Neural cell (in vitro differentiated cells): Measurements from ENCODE around the gene TCF4. TPM values are rescaled to one million over a fixed set of nuclear protein-coding genes. Genes with fewer than 3 reads are reported as not detected.

ENCODE experiments used
- H2AFZ ChIP-seq: fragments of 200-600, 300-800 bp; sonication (generic), shearing (Covaris generic); 2 replicates; pipeline ENCODE4 v1.6.0; 2014; ENCODE audit warnings: low read depth, mild to moderate bottlenecking, antibody characterized with exemption, low read length, moderate library complexity
- H3F3A ChIP-seq: fragments of 200-600 bp; shearing (Covaris generic); 2 replicates; pipeline ENCODE4 v1.6.1; 2016; ENCODE audit warnings: mild to moderate bottlenecking, moderate library complexity, mixed read lengths, antibody characterized with exemption, low read length; ENCODE audit not compliant: insufficient read depth, poor library complexity, severe bottlenecking
- H3K27ac ChIP-seq: fragments of 200-600, 300-800 bp; sonication (generic), shearing (Covaris generic); 2 replicates; pipeline ENCODE4 v1.5.1; 2014; ENCODE audit warnings: mild to moderate bottlenecking, low read length, moderate library complexity
- H3K27me3 ChIP-seq: fragments of 300-800, 200-600 bp; sonication (generic), shearing (Covaris generic); 2 replicates; pipeline ENCODE4 v1.6.0; 2014; ENCODE audit warnings: mild to moderate bottlenecking, low read depth, low read length, moderate library complexity; ENCODE audit not compliant: insufficient read depth
- H3K36me3 ChIP-seq: fragments of 300-800, 200-600 bp; sonication (generic), shearing (Covaris generic); 2 replicates; pipeline ENCODE4 v1.5.1; 2014; ENCODE audit warnings: mild to moderate bottlenecking, antibody characterized with exemption, low read length, moderate library complexity; ENCODE audit not compliant: insufficient read depth
- H3K4me2 ChIP-seq: fragments of 300-800, 200-600 bp; sonication (generic), shearing (Covaris generic); 2 replicates; pipeline ENCODE4 v1.6.0; 2014; ENCODE audit warnings: mild to moderate bottlenecking, low read length
- H3K4me3 ChIP-seq: fragments of 300-800, 200-600 bp; sonication (generic), shearing (Covaris generic); 2 replicates; pipeline ENCODE4 v1.5.1; 2014; ENCODE audit warnings: mild to moderate bottlenecking, low read length, moderate library complexity
- H3K79me2 ChIP-seq: fragments of 200-600 bp; shearing (Covaris generic); replicated peaks from 2 replicates; pipeline ENCODE4 v1.6.0; 2014; ENCODE audit warnings: mild to moderate bottlenecking, low read length, moderate library complexity; ENCODE audit not compliant: insufficient read depth
- H3K9ac ChIP-seq: fragments of 300-800, 200-600 bp; sonication (generic), shearing (Covaris generic); 2 replicates; pipeline ENCODE4 v1.6.1; 2016; ENCODE audit warnings: mild to moderate bottlenecking, low read length, mixed read lengths
- H3K9me2 ChIP-seq: fragments of 200-600 bp; shearing (Covaris generic); 2 replicates; pipeline ENCODE4 v1.6.1; 2016; ENCODE audit warnings: mild to moderate bottlenecking, low read length, mixed read lengths; ENCODE audit not compliant: insufficient read depth
- H3K9me3 ChIP-seq: fragments of 200-600, 300-800 bp; sonication (generic), shearing (Covaris generic); 2 replicates; pipeline ENCODE4 v1.6.1; 2016; ENCODE audit warnings: mild to moderate bottlenecking, mixed run types, low read length, moderate library complexity, mixed read lengths
- H4K20me1 ChIP-seq: fragments of 200-600 bp; shearing (Covaris generic); 2 replicates; pipeline ENCODE4 v1.6.1; 2016; ENCODE audit warnings: mild to moderate bottlenecking, mixed run types; ENCODE audit not compliant: insufficient read depth
- CTCF ChIP-seq: fragments of 450-650 bp; IDR thresholded peaks from 2 replicates; pipeline ENCODE4 v1.5.1; 2014; ENCODE audit warnings: antibody characterized with exemption, mild to moderate bottlenecking, moderate library complexity; ENCODE audit not compliant: poor library complexity, severe bottlenecking
- EP300 ChIP-seq: fragments of 450-650 bp; conservative IDR thresholded peaks from 2 replicates; pipeline ENCODE4 v1.6.1; 2014; ENCODE audit warnings: antibody characterized with exemption, mild to moderate bottlenecking, moderate library complexity; ENCODE audit not compliant: poor library complexity, severe bottlenecking
- EZH2 ChIP-seq: fragments of 200-600, 300-800 bp; shearing (Covaris generic), sonication (generic); IDR thresholded peaks from 2 replicates; pipeline ENCODE4 v1.6.1; 2014; ENCODE audit warnings: antibody characterized with exemption, low read length, borderline replicate concordance, mild to moderate bottlenecking; ENCODE audit not compliant: insufficient read depth, poor library complexity, severe bottlenecking
- MXI1 ChIP-seq: fragments of 450-650 bp; conservative IDR thresholded peaks from 2 replicates; pipeline ENCODE4 v1.6.1; 2014; ENCODE audit warnings: antibody characterized with exemption, mild to moderate bottlenecking; ENCODE audit not compliant: poor library complexity, severe bottlenecking
- POLR2AphosphoS5 ChIP-seq: IDR thresholded peaks from 2 replicates; pipeline ENCODE4 v1.6.1; 2012
- RAD21 ChIP-seq: fragments of 450-650 bp; conservative IDR thresholded peaks from 2 replicates; pipeline ENCODE4 v1.6.1; 2014; ENCODE audit warnings: antibody characterized with exemption, mild to moderate bottlenecking, moderate library complexity
- SMC3 ChIP-seq: fragments of 450-650 bp; conservative IDR thresholded peaks from 2 replicates; pipeline ENCODE4 v1.6.1; 2014; ENCODE audit warnings: antibody characterized with exemption, mild to moderate bottlenecking, moderate library complexity; ENCODE audit not compliant: poor library complexity
- TAF1 ChIP-seq: IDR thresholded peaks from 2 replicates; pipeline ENCODE4 v1.6.1; 2012; ENCODE audit warnings: low read depth
- polyA plus RNA-seq: library from polyadenylated mRNA; depleted of rRNA; stranded (reverse); fragments of >200 nt; gene quantifications from 2 replicates; pipeline ENCODE4 v1.2.3, GENCODE V29; 2014
- TF ChIP-seq, protein P1 (sequence below): IDR thresholded peaks from 2 replicates; pipeline ENCODE4 v1.6.1; 2012; ENCODE audit warnings: borderline replicate concordance

Gene TCF4
- polyA plus RNA-seq, 1 donor from 2014 or later, result 7.0 TPM

DNA sequence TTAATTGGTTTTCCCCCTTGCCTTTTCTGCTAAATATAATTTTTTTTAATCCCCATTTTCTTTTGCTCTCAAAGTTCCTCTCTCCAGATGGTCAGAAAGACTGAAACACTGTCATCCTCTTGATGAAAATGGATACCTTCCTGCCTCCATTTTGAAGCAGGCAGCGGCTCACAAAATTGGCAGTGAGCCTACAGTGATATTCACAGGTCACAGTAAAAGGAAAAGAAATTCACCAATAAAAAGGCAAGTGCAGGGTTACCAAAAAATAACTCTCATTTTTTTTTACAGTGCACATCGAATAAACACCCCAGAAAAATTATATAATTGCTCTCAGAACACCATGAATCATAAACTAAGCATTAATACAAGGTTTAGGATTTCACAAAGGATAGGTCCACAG, 307.5 kb downstream of the TCF4 start:
- no peak overlapping the region for H3K4me3 ChIP-seq
- H3K27me3 ChIP-seq, result no peaks in the 10 kb centered on the region
- H3K9me3 ChIP-seq, result no peaks in the 10 kb centered on the region
- TF ChIP-seq EZH2 (no peak), TAF1 (no peak), POLR2AphosphoS5 (no peak), SMC3 (no peak), EP300 (no peak), RAD21 (no peak)
- TF ChIP-seq, protein P1, sequence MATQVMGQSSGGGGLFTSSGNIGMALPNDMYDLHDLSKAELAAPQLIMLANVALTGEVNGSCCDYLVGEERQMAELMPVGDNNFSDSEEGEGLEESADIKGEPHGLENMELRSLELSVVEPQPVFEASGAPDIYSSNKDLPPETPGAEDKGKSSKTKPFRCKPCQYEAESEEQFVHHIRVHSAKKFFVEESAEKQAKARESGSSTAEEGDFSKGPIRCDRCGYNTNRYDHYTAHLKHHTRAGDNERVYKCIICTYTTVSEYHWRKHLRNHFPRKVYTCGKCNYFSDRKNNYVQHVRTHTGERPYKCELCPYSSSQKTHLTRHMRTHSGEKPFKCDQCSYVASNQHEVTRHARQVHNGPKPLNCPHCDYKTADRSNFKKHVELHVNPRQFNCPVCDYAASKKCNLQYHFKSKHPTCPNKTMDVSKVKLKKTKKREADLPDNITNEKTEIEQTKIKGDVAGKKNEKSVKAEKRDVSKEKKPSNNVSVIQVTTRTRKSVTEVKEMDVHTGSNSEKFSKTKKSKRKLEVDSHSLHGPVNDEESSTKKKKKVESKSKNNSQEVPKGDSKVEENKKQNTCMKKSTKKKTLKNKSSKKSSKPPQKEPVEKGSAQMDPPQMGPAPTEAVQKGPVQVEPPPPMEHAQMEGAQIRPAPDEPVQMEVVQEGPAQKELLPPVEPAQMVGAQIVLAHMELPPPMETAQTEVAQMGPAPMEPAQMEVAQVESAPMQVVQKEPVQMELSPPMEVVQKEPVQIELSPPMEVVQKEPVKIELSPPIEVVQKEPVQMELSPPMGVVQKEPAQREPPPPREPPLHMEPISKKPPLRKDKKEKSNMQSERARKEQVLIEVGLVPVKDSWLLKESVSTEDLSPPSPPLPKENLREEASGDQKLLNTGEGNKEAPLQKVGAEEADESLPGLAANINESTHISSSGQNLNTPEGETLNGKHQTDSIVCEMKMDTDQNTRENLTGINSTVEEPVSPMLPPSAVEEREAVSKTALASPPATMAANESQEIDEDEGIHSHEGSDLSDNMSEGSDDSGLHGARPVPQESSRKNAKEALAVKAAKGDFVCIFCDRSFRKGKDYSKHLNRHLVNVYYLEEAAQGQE, result no peak
- H2AFZ ChIP-seq, result no peak overlapping the region
- no peak overlapping the region for H3K4me2 ChIP-seq
- H3K36me3 ChIP-seq, result no peaks in the 10 kb centered on the region
- H4K20me1 ChIP-seq, result no peaks in the 10 kb centered on the region
- H3K79me2 ChIP-seq, result no peaks in the 10 kb centered on the region
- H3K9ac ChIP-seq, result no peak overlapping the region
- no peaks in the 10 kb centered on the region for H3K9me2 ChIP-seq
- H3K27ac ChIP-seq, result no peak overlapping the region
- no peaks in the 10 kb centered on the region for H3F3A ChIP-seq

- H3K27ac ChIP-seq, result no peak overlapping the region
- H3K9me3 ChIP-seq, result no peaks in the 10 kb centered on the region
- H3K4me2 ChIP-seq, result no peak overlapping the region
- no peaks in the 10 kb centered on the region for H4K20me1 ChIP-seq
- no peak overlapping the region for H3K4me3 ChIP-seq
- H3K9me2 ChIP-seq, result no peaks in the 10 kb centered on the region
- TF ChIP-seq MXI1 (no peak), TAF1 (no peak), EP300 (no peak), CTCF (no peak), RAD21 (no peak), SMC3 (no peak), POLR2AphosphoS5 (no peak), EZH2 (no peak)
- TF ChIP-seq, protein P1, result no peak
- H3K36me3 ChIP-seq, result no peaks in the 10 kb centered on the region
- no peak overlapping the region for H3K9ac ChIP-seq
- H3K27me3 ChIP-seq, result no peaks in the 10 kb centered on the region
- H3F3A ChIP-seq, result no peaks in the 10 kb centered on the region
- H3K79me2 ChIP-seq, result no peaks in the 10 kb centered on the region
- H2AFZ ChIP-seq, result no peak overlapping the region
Measured at GRCh38 chr18:55275039-55275901, 312.7 kb downstream of the TCF4 start.
